Duodenal mucosa (tissue), 2 donors: Measurements from ENCODE around the gene CDH8.

Experiments
- H3K27ac ChIP-seq: one replicate; pipeline ENCODE4 v1.7.0; 2013; ENCODE audit warnings: low read depth, low read length
- H3K27me3 ChIP-seq, 2 donors: one replicate each; pipeline ENCODE4 v1.7.0; 2013; ENCODE audit warnings: low read length in 2 of 2, control low read depth in 1 of 2; ENCODE audit not compliant: insufficient read depth in 2 of 2, control insufficient read depth in 1 of 2
- H3K36me3 ChIP-seq, 2 donors: one replicate each; pipeline ENCODE4 v1.7.0; 2013; ENCODE audit warnings: low read length in 2 of 2, control low read depth in 1 of 2; ENCODE audit not compliant: insufficient read depth in 2 of 2, control insufficient read depth in 1 of 2
- H3K4me1 ChIP-seq, 2 donors: one replicate each; pipeline ENCODE4 v1.7.0; 2013; ENCODE audit warnings: low read length in 2 of 2, control low read depth in 1 of 2; ENCODE audit not compliant: insufficient read depth in 2 of 2, control insufficient read depth in 1 of 2
- H3K4me3 ChIP-seq, 2 donors: one replicate each; pipeline ENCODE4 v1.7.0; 2013; ENCODE audit warnings: low read length in 2 of 2, low read depth in 1 of 2
- H3K9ac ChIP-seq, 2 donors: one replicate each; pipeline ENCODE4 v1.7.0; 2013; ENCODE audit warnings: low read length in 2 of 2, low read depth in 1 of 2
- H3K9me3 ChIP-seq, 2 donors: one replicate each; pipeline ENCODE4 v1.7.0; 2013; ENCODE audit warnings: low read length in 2 of 2, control low read depth in 1 of 2; ENCODE audit not compliant: control insufficient read depth in 1 of 2

CDH8 gene

DNA sequence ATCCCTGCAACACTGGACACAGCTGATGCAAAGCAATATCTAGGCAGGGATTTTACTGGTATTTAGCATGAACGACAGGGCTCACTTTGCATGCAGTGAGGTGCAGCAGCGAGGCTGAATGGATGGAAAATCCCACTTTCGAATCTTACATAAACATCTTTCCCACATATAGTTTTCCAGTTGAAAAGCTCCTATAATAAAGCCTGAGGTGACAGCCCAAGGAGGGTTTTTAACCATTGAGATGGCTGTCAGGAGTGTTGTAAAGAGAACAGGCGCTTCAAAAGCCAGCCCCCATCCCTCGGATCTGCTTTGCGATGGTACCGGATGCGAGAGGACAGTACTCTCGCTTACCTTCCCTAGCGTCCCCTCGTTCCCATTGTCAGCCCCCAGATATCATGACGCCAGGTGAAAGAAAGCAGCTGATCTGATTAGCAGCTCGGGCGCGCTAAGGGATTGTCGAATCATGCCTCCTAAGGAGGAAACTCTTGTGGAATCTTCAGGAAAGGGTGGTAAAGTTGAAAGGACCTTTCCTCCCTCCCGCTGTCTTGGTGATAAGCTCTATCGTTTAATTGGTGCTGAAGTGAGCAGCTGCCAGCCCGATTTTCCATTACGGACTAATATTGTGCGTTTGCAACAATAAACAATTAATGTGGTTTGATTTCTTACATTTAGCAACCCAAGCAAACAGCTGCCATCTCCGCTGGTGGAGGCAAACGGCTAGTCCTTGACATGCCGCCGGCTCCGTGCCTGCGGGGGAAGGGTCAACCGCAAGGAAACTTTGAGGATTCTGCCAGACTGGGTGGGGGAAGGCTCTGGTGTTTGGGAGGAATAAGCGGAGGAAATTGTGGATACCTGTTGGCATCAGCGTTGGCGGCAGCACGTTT is 1.8 kb downstream of the CDH8 start:
- Histone ChIP-seq H3K9me3 (peaks cover 0 to 5% of the 10 kb centered on the region in 2 donors), H3K4me1 (no peaks in the 10 kb centered on the region), H3K9ac (no peak overlapping the region), H3K27me3 (peaks cover 0 to 21% of the 10 kb centered on the region in 2 donors), H3K27ac (no peak overlapping the region), H3K36me3 (no peaks in the 10 kb centered on the region), H3K4me3 (no peak overlapping the region)

DNA sequence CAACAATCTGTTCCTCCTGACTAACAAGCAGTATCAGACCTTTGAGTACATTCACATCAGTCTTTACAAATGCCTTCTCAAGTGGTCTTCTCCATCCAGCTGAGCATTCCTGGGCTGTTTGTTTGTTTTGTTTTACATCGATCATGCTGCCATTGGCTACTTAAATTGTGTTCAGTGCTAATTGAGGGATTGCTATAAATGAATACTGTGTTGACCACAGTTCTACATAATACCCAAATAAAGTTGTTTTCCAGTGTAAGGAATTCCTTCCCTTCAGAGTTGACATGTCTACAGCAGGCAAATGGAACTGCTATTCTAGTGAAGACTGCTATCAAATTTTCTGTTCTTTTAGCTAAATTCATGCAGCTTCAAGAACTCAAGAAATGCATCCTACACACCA is 3.2 kb downstream of the CDH8 start:
- Histone ChIP-seq H3K36me3 (no peaks in the 10 kb centered on the region), H3K9ac (no peak overlapping the region), H3K27ac (no peak overlapping the region), H3K4me1 (no peaks in the 10 kb centered on the region), H3K9me3 (peaks cover 0 to 5% of the 10 kb centered on the region in 2 donors), H3K27me3 (peaks cover 0 to 21% of the 10 kb centered on the region in 2 donors), H3K4me3 (no peak overlapping the region)

DNA sequence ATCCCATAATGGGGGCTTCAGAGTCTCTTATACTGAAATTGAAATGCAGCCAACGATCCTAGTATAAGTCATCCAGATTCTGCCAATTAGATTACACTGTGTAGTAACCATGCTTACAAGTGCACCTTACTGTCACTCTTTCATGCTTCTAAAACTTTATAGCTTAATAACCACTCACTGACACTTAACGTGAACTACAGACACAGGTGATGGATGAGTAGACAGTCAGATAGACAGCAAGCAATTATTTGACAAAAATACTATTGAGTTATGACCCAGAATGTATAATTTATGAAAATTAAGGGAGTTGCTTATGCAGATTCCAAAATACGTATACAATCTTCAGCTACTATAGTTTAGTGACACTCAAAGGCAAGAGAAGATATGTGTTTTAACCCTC is 6.3 kb downstream of the CDH8 start:
- Histone ChIP-seq H3K4me1 (no peaks in the 10 kb centered on the region), H3K4me3 (no peak overlapping the region), H3K9me3 (peaks cover 0 to under 1% of the 10 kb centered on the region in 2 donors), H3K9ac (no peak overlapping the region), H3K27ac (no peak overlapping the region), H3K27me3 (peaks cover 0 to 11% of the 10 kb centered on the region in 2 donors), H3K36me3 (no peaks in the 10 kb centered on the region)

DNA sequence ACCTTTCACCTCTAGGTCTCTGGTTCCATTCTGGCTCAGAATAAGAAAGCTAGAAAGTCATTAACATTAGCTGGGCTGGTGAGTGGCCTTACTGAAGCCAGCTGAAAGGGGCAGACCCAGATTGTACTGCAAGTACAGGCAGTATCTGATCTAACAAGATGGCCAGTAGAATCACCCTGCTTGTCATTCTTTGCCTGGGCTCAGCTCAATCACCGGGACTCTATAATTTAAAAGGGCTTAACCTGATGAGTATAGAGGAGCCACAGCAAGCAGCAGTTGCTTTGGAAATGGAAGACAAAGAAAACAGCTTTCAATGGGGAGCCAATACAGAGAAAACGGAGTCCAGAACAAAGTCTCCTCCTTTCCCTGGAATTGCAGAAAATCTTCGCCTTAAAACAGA is 13.6 kb downstream of the CDH8 start:
- Histone ChIP-seq H3K27ac (no peak overlapping the region), H3K4me1 (no peaks in the 10 kb centered on the region), H3K27me3 (no peaks in the 10 kb centered on the region), H3K9me3 (no peaks in the 10 kb centered on the region), H3K4me3 (no peak overlapping the region), H3K9ac (no peak overlapping the region), H3K36me3 (no peaks in the 10 kb centered on the region)

DNA sequence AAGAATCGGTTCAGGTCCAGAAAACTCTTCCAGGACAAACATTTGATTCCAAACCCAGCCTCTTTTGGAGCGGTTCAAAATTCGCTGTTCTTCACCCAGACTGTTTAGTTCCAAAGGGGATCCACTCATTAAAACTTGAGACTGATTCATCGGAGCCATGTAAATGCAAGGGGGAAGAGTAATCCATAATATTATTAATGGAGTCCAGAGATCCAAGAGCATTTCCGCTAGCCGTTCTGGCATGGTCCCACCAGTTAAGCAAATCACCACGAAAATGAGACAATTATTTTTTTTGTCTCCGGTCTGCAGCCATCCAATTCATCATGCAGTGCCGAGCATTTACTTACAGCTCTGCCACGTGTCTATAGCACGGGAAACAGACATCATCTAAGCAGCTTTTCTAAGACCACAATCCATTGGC is 15.1 kb downstream of the CDH8 start:
- Histone ChIP-seq H3K27ac (no peak overlapping the region), H3K9ac (no peak overlapping the region), H3K4me3 (no peak overlapping the region), H3K27me3 (no peaks in the 10 kb centered on the region), H3K4me1 (no peaks in the 10 kb centered on the region), H3K36me3 (no peaks in the 10 kb centered on the region), H3K9me3 (no peaks in the 10 kb centered on the region)

DNA sequence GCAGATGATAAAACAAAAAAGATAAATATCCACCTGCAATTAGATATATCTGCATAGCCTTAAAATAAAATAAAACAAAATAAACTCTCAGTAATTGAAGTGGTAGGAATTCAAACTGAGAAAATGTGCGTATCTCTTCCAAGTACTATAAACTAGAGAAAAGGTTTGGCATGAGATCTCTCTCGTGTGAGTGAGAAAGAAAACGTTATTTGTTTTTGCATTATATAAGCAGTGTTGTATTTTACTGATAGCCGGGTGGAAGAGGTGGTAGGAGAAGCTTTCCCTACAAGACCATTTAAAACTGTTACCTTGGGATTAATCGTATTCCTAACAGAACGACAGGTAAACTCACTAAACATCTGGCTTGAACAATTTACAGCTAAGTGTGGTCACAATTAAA is 15.6 kb downstream of the CDH8 start:
- Histone ChIP-seq H3K4me1 (no peaks in the 10 kb centered on the region), H3K27me3 (no peaks in the 10 kb centered on the region), H3K27ac (no peak overlapping the region), H3K9me3 (peaks cover 0 to 3% of the 10 kb centered on the region in 2 donors), H3K36me3 (no peaks in the 10 kb centered on the region), H3K4me3 (no peak overlapping the region), H3K9ac (no peak overlapping the region)

DNA sequence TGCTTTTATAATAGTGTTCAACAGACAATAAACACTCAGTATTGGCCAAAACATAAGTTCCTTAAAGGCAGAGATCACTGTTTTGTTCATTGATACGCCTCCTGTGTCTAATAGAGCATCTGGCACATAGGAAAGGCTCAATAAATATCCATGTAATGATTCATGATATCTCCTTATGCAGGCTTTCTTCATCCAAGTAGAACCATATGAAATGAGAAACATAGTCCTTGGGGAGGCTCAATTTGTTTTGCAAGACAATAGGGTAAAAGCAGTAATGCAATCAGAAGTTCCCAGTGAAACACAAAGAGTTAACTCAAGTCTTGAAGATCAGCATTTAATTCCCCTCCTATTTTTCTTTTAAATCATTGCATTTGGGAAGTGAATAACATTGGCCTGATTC is 16.4 kb downstream of the CDH8 start:
- H3K27ac ChIP-seq = no peak overlapping the region
- no peak overlapping the region for H3K4me3 ChIP-seq
- no peaks in the 10 kb centered on the region for H3K4me1 ChIP-seq
- H3K9me3 ChIP-seq = peaks cover 0 to 4% of the 10 kb centered on the region in 2 donors
- H3K27me3 ChIP-seq = no peaks in the 10 kb centered on the region
- H3K36me3 ChIP-seq = no peaks in the 10 kb centered on the region
- no peak overlapping the region for H3K9ac ChIP-seq

DNA sequence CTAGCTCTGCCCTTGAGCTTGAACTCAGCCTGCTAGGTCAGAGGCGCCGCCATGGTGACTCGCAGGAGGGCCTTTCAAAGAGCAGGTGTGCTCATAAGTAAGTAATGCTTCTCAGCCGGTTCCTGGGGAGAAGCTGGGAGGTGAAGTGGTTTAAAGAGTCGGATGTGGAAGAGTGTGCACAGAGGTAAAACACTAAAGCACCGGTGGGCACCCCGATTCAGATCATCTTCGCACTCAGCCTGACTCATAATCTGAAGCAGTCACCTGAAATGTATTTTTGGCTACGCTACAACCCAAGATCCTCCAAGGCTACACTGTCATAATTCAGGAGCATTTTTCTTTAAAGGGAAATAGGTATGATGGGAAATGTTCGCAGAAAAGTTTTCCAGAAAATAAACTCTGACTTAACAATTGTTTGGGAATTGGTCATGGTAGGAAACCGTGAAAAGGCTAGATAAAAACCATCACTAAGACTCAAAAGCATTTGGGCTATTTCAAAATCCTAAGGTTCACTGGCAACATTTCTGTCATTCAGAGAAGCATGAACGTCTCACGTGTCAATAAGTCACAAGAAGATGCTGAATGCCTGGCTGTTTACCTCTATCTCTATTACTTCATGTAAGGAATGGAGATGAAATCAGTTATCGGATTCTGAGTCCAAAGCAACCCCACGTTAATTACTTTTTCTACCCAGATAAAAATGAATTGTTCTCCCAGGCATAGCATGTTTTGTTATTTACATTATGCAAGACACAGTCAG is 17.8 kb downstream of the CDH8 start:
- H3K9ac ChIP-seq = no peak overlapping the region
- H3K9me3 ChIP-seq = peaks cover 0 to 4% of the 10 kb centered on the region in 2 donors
- H3K27me3 ChIP-seq = no peaks in the 10 kb centered on the region
- H3K4me3 ChIP-seq = no peak overlapping the region
- H3K27ac ChIP-seq = no peak overlapping the region
- no peaks in the 10 kb centered on the region for H3K4me1 ChIP-seq
- H3K36me3 ChIP-seq = no peaks in the 10 kb centered on the region

DNA sequence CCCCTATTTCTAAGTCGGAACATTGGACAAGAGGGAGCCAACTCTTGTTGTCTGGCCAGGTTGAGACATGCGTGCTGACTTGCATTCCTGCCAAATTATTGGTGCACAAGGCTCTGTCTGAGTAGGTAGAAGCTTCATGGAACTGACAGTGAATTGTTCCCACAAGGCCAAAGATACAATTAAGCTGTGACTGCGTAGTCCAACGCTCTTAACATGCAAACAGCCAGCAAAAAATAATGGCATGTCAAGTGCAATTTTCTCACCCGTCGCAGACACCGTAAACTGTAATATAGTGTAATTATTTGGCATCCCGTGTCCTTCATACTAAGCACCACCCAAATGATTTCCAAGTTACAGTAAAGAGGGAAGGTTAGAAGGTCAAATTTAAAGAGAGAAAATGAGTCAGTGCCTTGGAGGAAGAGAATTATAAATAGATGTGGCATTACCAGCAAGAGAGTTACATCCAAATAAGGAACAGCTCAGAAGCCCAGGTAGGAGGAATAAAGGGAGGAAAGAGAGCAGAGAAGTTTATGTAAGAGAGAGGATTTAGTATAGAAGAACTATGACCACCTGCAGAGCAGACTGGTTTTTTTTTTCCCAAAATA is 21.8 kb downstream of the CDH8 start:
- Histone ChIP-seq H3K4me1 (no peaks in the 10 kb centered on the region), H3K9ac (no peak overlapping the region), H3K27ac (no peak overlapping the region), H3K27me3 (no peaks in the 10 kb centered on the region), H3K9me3 (peaks cover 0 to 7% of the 10 kb centered on the region in 2 donors), H3K4me3 (no peak overlapping the region), H3K36me3 (no peaks in the 10 kb centered on the region)

DNA sequence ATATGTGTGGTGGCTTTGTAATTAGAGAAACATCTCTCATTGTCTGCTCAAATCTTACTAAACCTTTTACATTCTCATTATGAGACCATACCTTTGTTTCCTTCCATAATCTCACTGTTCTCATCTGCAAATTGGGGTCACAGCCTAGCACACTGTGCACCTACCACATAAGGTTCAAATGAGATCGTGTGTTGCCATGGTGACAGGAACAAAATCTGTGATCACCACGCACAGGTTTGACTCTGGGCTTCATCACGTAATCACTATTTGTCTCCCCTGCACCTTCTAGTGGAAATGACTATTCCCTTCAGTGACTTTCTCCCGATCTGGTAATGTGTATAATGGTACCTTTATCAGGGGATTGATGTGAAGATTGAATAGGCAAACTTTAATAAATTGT is 26.1 kb downstream of the CDH8 start:
- Histone ChIP-seq H3K27me3 (no peaks in the 10 kb centered on the region), H3K4me1 (no peaks in the 10 kb centered on the region), H3K36me3 (no peaks in the 10 kb centered on the region), H3K27ac (no peak overlapping the region), H3K9me3 (peaks cover 0 to 5% of the 10 kb centered on the region in 2 donors), H3K9ac (no peak overlapping the region), H3K4me3 (no peak overlapping the region)
